GM08714 (cell line): ENCODE measurements around the gene CFHR2.
"Not testable (repeated sequence)": the region's sequence is repeated elsewhere in the genome, so short reads cannot be mapped to it uniquely, and the experiment has no call there.

Experiments used
- H3K4me3 ChIP-seq: fragments of 200-500 bp; sonication (Bioruptor generic); 2 replicates; pipeline ENCODE4 v1.5.1; 2014; ENCODE audit warnings: mild to moderate bottlenecking, low read length, inconsistent platforms
- ZNF274 ChIP-seq: IDR thresholded peaks from 2 replicates; pipeline ENCODE4 v1.6.1; 2012; ENCODE audit warnings: mild to moderate bottlenecking, low read depth, low read length

The CFHR2 gene

DNA sequence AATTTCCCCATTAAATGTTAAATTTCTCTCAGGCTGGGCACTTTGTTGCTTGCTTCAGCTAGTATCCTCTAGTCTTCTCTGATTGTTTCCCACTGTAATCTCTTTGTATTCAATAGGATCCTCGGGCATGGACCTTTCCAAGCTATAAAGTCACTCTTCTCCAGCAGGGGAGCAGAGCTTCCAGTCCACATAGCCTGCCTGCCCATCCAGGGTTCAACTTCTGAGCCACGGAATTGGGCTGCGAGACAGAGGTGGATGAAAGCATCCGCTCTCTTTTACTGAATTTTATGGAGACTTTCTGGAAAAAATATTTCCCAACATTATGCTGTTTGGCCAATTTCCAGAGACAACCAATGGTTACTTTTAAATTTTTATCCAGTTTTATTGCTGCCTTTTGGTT is 32.7 kb downstream of the CFHR2 start:
- no peak overlapping the region for H3K4me3 ChIP-seq
- no peak for TF ChIP-seq ZNF274

DNA sequence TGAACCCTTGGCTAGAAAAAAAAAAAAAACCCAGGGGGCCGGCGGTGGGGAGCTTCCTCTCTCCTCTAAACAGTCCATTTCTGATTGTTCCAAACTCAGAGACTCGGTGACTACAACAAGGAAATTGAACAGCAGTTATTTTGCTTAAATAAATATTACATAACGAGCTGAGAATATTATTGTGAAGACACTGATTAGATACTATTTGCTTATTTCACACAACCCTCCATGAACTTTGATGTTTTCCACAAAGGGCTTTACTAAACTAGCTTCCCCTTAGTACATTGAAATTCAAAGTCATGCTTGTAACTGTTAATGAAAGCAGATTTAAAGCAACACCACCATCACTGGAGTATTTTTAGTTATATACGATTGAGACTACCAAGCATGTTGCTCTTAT is 33.7 kb downstream of the CFHR2 start, which contains the start of gene CFHR5:
TSS of gene CFHR5 (plus strand) at position 279 of the 400 bp plus-strand sequence. CDS start at position 388, 109 bp downstream.
- TF ChIP-seq ZNF274, result no peak
- no peak within 1 kb of the TSS for H3K4me3 ChIP-seq

DNA sequence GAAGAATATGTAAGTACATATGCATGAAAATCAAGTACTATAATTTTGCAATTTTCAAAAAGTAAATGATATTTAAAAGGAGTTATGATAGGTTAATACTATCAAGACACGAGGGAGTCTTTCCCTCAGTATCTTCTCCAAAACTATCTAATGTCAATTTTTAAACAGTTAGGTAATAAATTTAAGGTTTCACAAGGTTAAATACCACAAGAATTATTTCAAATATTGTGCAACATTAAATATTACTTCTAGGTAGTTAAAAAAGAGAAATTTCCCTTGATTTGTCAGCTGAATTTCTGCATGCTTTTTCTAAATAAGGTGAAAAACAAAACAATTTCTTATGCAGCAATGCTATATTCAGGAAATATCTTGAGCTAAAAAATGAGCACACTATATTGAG is 37.3 kb downstream of the CFHR2 start:
- H3K4me3 ChIP-seq, result no peak overlapping the region
- no peak for TF ChIP-seq ZNF274

DNA sequence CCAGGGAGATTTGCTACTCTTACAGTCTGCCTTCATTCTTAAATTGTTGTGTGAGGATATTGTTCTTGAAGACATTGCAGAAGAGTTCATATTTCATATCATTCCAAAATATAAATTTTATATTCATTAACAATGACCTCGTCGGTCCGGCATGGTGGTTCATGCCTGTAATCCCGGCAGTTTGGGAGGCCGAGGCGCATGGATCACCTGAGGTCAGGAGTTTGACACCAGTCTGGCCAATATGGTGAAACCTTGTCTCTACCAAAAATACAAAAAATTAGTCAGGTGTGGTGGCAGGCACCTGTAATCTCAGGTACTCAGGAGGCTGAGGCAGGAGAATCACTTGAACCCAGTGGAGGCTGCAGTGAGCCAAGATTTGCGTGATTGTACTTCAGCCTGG is 38.7 kb downstream of the CFHR2 start:
- H3K4me3 ChIP-seq, result not testable (repeated sequence)

DNA sequence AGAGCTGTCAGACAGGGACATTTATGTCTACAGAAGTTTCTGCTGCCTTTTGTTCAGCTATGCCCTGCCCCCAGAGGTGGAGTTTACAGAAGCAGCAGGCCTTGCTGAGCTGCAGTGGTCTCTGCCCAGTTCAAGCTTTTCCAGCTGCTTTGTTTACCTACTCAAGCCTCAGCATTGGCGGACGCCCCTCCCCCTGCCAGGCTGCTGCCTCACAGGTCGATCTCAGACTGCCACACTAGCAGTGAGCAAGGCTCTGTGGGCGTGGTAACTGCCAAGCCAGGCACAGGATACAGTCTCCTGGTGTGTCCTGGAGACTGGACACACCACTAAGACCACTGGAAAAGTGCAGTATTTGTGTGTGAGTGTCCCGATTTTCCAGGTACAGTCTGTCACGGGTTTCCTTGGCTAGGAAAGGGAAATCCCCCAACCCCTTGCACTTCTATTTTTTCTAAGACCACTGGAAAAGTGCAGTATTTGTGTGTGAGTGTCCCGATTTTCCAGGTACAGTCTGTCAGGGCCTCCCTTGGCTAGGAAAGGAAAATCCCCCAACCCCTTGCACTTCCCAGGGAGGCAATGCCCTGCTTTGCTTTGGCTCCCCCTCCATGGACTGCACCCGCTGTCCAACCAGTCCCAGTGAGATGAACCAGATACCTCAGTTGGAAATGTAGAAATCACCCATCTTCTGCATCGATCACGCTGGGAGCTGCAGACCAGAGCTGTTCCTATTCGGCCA is 48.5 kb downstream of the CFHR2 start:
- H3K4me3 ChIP-seq, result not testable (repeated sequence)

DNA sequence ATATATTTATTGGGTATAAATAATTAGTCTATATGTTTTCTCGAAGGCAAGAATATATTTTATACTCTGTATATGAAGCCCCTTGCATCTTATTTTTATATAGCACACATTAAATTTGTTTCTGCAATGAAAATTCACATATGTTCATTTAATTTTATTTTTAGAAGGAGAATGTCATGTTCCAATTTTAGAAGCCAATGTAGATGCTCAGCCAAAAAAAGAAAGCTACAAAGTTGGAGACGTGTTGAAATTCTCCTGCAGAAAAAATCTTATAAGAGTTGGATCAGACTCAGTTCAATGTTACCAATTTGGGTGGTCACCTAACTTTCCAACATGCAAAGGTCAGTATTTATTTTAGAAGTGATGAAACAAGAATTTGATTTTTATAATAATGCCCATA is 50.4 kb downstream of the CFHR2 start:
- no peak overlapping the region for H3K4me3 ChIP-seq
- no peak for TF ChIP-seq ZNF274

DNA sequence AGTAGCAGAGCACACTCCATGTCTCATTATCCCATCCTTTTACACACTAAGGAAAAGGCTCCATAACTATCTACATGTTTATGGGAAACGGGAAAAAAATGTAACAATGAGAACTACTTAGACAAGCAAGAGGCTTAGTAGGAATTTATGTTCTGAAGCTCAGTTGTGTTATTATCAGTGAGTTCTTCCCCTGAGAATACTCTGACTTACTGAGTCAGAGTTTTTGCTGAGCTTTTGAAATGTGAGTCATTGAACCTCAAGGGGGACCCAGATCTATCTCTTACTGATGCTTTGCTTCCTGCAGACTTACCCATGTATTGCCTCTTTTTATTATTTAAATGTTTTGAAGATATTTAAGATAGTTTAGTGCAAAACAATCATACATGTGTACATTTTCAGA is 53.9 kb downstream of the CFHR2 start:
- no peak overlapping the region for H3K4me3 ChIP-seq
- no peak for TF ChIP-seq ZNF274

DNA sequence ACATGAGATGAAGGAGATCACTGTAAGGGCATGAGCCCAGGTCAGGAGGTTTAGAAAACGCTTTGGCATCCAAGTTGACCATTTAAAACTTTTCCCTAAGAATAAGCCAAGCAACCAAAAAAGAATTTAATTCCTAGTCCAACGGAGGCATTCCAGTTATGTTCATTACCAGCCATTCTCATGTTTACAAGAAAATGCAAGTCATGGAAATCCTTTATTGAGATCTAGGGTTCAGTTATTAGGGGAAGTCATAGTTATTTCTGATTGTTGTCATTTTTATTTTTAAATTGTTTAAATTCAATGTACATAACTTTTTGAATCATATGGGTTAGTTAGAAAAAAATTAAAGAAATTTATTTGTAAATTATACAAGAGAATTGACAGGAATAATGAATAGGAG is 58.3 kb downstream of the CFHR2 start:
- no peak for TF ChIP-seq ZNF274
- no peak overlapping the region for H3K4me3 ChIP-seq

DNA sequence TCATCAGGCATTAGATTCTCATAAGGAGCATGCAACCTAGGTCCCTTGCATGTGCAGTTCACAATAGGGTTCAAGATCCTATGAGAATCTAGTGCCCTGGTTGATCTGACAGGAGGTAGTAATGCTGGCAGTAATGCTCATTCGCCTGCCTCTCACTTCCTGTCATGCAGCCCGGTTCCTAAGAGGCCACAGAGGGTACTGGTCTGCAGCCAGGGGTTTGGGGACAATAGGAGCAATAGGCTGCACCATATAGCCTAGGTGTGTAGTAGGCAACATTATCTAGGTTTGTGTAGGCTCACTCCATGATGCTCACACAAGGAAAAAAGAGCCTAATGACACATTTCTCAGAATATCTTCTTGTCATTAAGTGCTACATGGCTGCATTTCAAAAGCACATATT is 59.6 kb downstream of the CFHR2 start:
- TF ChIP-seq ZNF274, result no peak
- H3K4me3 ChIP-seq, result no peak overlapping the region

DNA sequence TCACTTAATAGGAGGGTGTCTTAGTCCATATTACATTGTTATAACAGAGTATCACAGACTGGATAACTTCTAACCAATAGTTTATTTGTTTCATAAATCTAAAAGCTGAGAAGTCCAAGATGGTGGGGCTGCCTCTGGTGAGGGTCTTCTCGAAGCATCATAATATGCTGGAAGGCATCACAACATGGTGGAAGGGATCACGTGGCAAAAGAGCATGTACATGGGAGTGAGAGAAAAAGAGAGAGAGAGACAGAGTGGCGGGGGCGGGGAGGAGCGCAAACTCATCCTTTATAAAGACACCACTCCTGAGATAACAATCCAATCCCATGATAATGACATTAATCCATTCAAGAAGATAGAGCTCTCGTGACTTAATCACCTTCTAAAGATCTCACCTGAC is 65.3 kb downstream of the CFHR2 start:
- no peak for TF ChIP-seq ZNF274
- H3K4me3 ChIP-seq, result no peak overlapping the region
